Osteoblast (primary cell): ENCODE measurements around the gene FHL5. TPM values are rescaled to one million over a fixed set of nuclear protein-coding genes. Genes with fewer than 3 reads are reported as not detected.

ENCODE experiments used
- DNase-seq: peaks from one replicate; pipeline ENCODE4 v3.0.0; 2011; ENCODE audit warnings: low spot score, mixed read lengths; ENCODE audit not compliant: insufficient read length; ENCODE audit errors: missing footprints
- H2AFZ ChIP-seq: 2 replicates; pipeline ENCODE4 v1.6.0; 2011; ENCODE audit warnings: mild to moderate bottlenecking, low read length
- H3K27ac ChIP-seq: 2 replicates; pipeline ENCODE4 v1.5.1; 2011; ENCODE audit warnings: mild to moderate bottlenecking, low read depth, low read length, moderate library complexity
- H3K27me3 ChIP-seq: 2 replicates; pipeline ENCODE4 v1.6.0; 2012; ENCODE audit warnings: mild to moderate bottlenecking, control low read depth, inconsistent platforms, low read length, moderate library complexity; ENCODE audit not compliant: insufficient read depth
- H3K36me3 ChIP-seq: 2 replicates; pipeline ENCODE4 v1.5.1; 2011; ENCODE audit warnings: mild to moderate bottlenecking, low read length, control low read depth, moderate library complexity; ENCODE audit not compliant: insufficient read depth
- H3K4me1 ChIP-seq: 2 replicates; pipeline ENCODE4 v1.5.1; 2011; ENCODE audit warnings: mild to moderate bottlenecking, low read length, control low read depth, moderate library complexity; ENCODE audit not compliant: insufficient read depth
- H3K4me2 ChIP-seq: 2 replicates; pipeline ENCODE4 v1.6.0; 2011; ENCODE audit warnings: mild to moderate bottlenecking, low read length; ENCODE audit not compliant: insufficient read depth
- H3K4me3 ChIP-seq: fragments of 200-600 bp; sonication (generic); 3 replicates; pipeline ENCODE4 v1.5.1; 2012; ENCODE audit warnings: mild to moderate bottlenecking, low read length, inconsistent platforms; ENCODE audit not compliant: insufficient read depth
- H3K79me2 ChIP-seq: 2 replicates; pipeline ENCODE4 v1.6.0; 2012; ENCODE audit warnings: mild to moderate bottlenecking, low read length, control low read depth, inconsistent platforms; ENCODE audit not compliant: insufficient read depth
- H3K9me3 ChIP-seq: 2 replicates; pipeline ENCODE4 v1.5.1; 2011; ENCODE audit warnings: low read depth, low read length, control low read depth
- H4K20me1 ChIP-seq: 2 replicates; pipeline ENCODE4 v1.6.0; 2012; ENCODE audit warnings: mild to moderate bottlenecking, low read length, control low read depth; ENCODE audit not compliant: insufficient read depth
- CTCF ChIP-seq: IDR thresholded peaks from 2 replicates; pipeline ENCODE4 v1.5.1; 2011; ENCODE audit warnings: mild to moderate bottlenecking, low read depth, low read length, moderate library complexity; ENCODE audit errors: extremely low read depth
- total RNA-seq: library from RNA; depleted of rRNA; stranded (reverse); fragments of >200 nt; gene quantifications from 2 replicates; pipeline ENCODE4 v1.2.3, GENCODE V29; 2012

The FHL5 gene
- total RNA-seq, 1 donor, result not detected

DNA sequence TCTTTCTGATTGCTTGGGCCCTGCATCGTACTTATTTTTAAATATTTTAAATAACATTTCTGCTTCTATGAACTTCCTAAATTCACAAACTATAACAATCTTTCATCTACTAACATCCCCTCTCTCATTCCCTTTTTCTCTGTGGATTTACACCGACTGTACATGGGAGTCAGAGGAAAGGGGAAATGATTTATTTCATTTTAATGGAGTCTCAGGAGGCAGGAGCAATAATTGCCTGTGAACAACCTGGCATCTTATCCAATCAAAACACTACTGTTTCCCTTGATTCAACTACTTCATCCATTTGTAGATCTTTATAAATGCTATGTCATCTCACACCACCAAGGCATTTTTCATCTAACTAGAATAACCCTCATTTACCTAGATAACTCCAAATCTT lies 89.6 kb downstream of the FHL5 start:
- H3K4me1 ChIP-seq, result no peaks in the 10 kb centered on the region
- no peaks in the 10 kb centered on the region for H4K20me1 ChIP-seq
- no peaks in the 10 kb centered on the region for H3K79me2 ChIP-seq
- H3K4me2 ChIP-seq, result no peak overlapping the region
- no peak for DNase-seq
- H3K9me3 ChIP-seq, result no peaks in the 10 kb centered on the region
- H2AFZ ChIP-seq, result no peak overlapping the region
- no peaks in the 10 kb centered on the region for H3K27me3 ChIP-seq
- no peak for TF ChIP-seq CTCF
- H3K4me3 ChIP-seq, result no peak overlapping the region
- H3K27ac ChIP-seq, result no peak overlapping the region
- no peaks in the 10 kb centered on the region for H3K36me3 ChIP-seq

DNA sequence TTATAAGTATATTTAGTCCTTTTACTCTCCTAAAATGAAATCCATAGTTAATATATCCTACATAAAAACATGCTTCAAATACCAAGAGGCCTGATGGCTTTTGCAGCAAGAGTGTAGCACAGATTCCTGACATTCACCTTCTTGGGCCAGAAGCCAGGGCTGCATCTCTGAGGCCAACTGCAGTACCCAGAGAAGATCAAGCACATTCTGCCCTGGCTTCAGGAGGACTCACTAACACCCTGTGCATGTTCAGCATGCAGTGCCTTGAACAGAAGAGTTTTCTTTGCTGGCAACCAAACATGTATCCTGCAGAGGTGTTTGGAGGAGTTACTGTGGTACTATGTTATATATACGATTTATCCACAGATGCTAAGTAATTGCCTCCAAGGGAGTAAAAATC lies 90.3 kb downstream of the FHL5 start:
- Histone ChIP-seq H3K4me3 (no peak overlapping the region), H3K4me2 (no peak overlapping the region), H3K4me1 (no peaks in the 10 kb centered on the region), H3K27me3 (no peaks in the 10 kb centered on the region), H3K27ac (no peak overlapping the region), H2AFZ (no peak overlapping the region), H4K20me1 (no peaks in the 10 kb centered on the region), H3K79me2 (no peaks in the 10 kb centered on the region), H3K9me3 (no peaks in the 10 kb centered on the region), H3K36me3 (no peaks in the 10 kb centered on the region)
- TF ChIP-seq CTCF, result no peak
- DNase-seq, result no peak

GRCh38 chr6:96656567-96656966 lies 93.6 kb downstream of the FHL5 start:
- Histone ChIP-seq H3K4me1 (no peaks in the 10 kb centered on the region), H3K27me3 (no peaks in the 10 kb centered on the region), H3K4me3 (no peak overlapping the region), H2AFZ (no peak overlapping the region), H3K79me2 (no peaks in the 10 kb centered on the region), H3K9me3 (no peaks in the 10 kb centered on the region), H4K20me1 (no peaks in the 10 kb centered on the region), H3K27ac (no peak overlapping the region), H3K4me2 (no peak overlapping the region), H3K36me3 (no peaks in the 10 kb centered on the region)
- no peak for DNase-seq
- no peak for TF ChIP-seq CTCF

GRCh38 chr6:96657344-96657743 lies 94.4 kb downstream of the FHL5 start:
- Histone ChIP-seq H3K27ac (no peak overlapping the region), H3K9me3 (no peaks in the 10 kb centered on the region), H3K4me3 (no peak overlapping the region), H3K36me3 (no peaks in the 10 kb centered on the region), H3K27me3 (no peaks in the 10 kb centered on the region), H4K20me1 (no peaks in the 10 kb centered on the region), H2AFZ (no peak overlapping the region), H3K79me2 (no peaks in the 10 kb centered on the region), H3K4me1 (no peaks in the 10 kb centered on the region), H3K4me2 (no peak overlapping the region)
- TF ChIP-seq CTCF, result no peak
- no peak for DNase-seq
